Hepatocyte (in vitro differentiated cells): Measurements from ENCODE around the gene ARL4A. TPM values are rescaled to one million over a fixed set of nuclear protein-coding genes. Genes with fewer than 3 reads are reported as not detected.
"Not testable (repeated sequence)": the region's sequence is repeated elsewhere in the genome, so short reads cannot be mapped to it uniquely, and the experiment has no call there.

Experiments
- DNase-seq: peaks from one replicate; pipeline ENCODE4 v3.0.0-alpha.2; 2016; ENCODE audit warnings: low spot score
- H2AFZ ChIP-seq: fragments of 200-600 bp; sonication (generic); 2 replicates; pipeline ENCODE4 v1.6.0; 2016; ENCODE audit warnings: antibody characterized with exemption, mild to moderate bottlenecking
- H3K27ac ChIP-seq: fragments of 200-600 bp; sonication (generic); 2 replicates; pipeline ENCODE4 v1.5.1; 2016; ENCODE audit warnings: mild to moderate bottlenecking
- H3K27me3 ChIP-seq: fragments of 200-600 bp; sonication (generic); 2 replicates; pipeline ENCODE4 v1.6.1; 2016
- H3K36me3 ChIP-seq: fragments of 200-600 bp; sonication (generic); replicated peaks from 2 replicates; pipeline ENCODE4 v1.5.1; 2016; ENCODE audit warnings: low read depth; ENCODE audit not compliant: insufficient read depth
- H3K4me1 ChIP-seq: fragments of 200-600 bp; sonication (generic); 2 replicates; pipeline ENCODE4 v1.5.1; 2016; ENCODE audit warnings: mild to moderate bottlenecking, moderate library complexity; ENCODE audit not compliant: insufficient read depth
- H3K4me2 ChIP-seq: fragments of 200-600 bp; sonication (generic); 2 replicates; pipeline ENCODE4 v1.6.0; 2016
- H3K4me3 ChIP-seq: fragments of 200-600 bp; sonication (generic); 2 replicates; pipeline ENCODE4 v1.5.1; 2016; ENCODE audit warnings: mild to moderate bottlenecking
- H3K79me2 ChIP-seq: fragments of 200-600 bp; sonication (generic); 2 replicates; pipeline ENCODE4 v1.6.0; 2017; ENCODE audit warnings: mild to moderate bottlenecking
- H3K9me2 ChIP-seq: fragments of 200-600 bp; sonication (generic); replicated peaks from 2 replicates; pipeline ENCODE4 v1.6.0; 2017; ENCODE audit warnings: mild to moderate bottlenecking; ENCODE audit not compliant: insufficient read depth
- H3K9me3 ChIP-seq: fragments of 200-600 bp; sonication (generic); 2 replicates; pipeline ENCODE4 v1.5.1; 2016; ENCODE audit warnings: low read depth, mild to moderate bottlenecking
- H4K20me1 ChIP-seq: fragments of 200-600 bp; sonication (generic); 2 replicates; pipeline ENCODE4 v1.6.0; 2016; ENCODE audit warnings: mild to moderate bottlenecking; ENCODE audit not compliant: insufficient read depth, poor library complexity, severe bottlenecking
- CTCF ChIP-seq: fragments of 200-600 bp; sonication (generic); IDR thresholded peaks from 2 replicates; pipeline ENCODE4 v1.5.1; 2016; ENCODE audit warnings: antibody characterized with exemption, mild to moderate bottlenecking; ENCODE audit not compliant: poor library complexity
- EZH2 ChIP-seq: fragments of 200-600 bp; sonication (generic); IDR thresholded peaks from 2 replicates; pipeline ENCODE4 v1.6.1; 2016; ENCODE audit warnings: antibody characterized with exemption, mild to moderate bottlenecking, borderline replicate concordance
- EZH2phosphoT487 ChIP-seq: fragments of 200-600 bp; sonication (generic); IDR thresholded peaks from one replicate; pipeline ENCODE4 v1.6.1; 2018; ENCODE audit warnings: antibody characterized with exemption, mild to moderate bottlenecking, low read depth, moderate library complexity; ENCODE audit not compliant: unreplicated experiment, severe bottlenecking
- WGBS: methylation state at CpG from one replicate; pipeline ENCODE4 v1.1.6; 2016; ENCODE audit warnings: low lambda C conversion rate; ENCODE audit errors: missing lambda C conversion rate; 5-methylcytosine and 5-hydroxymethylcytosine counted together
- polyA plus RNA-seq: library from polyadenylated mRNA; unstranded; fragments of >200 nt; fragmentation: Nextera tagmentation; extraction: Ambion mirVana; gene quantifications from 2 replicates; pipeline ENCODE4 v1.2.1, GENCODE V29; 2016
- total RNA-seq: library from RNA; depleted of rRNA; stranded (reverse); fragments of >200 nt; gene quantifications from 2 replicates; pipeline ENCODE4 v1.2.3, GENCODE V29; 2014

Gene ARL4A
- total and polyA plus RNA-seq, 2 experiments from 2014 or later, result 60.3 to 64.0 TPM

- Histone ChIP-seq H3K9me3 (no peaks in the 10 kb centered on the region), H3K27ac (no peak overlapping the region), H4K20me1 (peaks cover 20% of the 10 kb centered on the region), H3K36me3 (no peaks in the 10 kb centered on the region), H3K4me3 (peak overlapping the region; percentile 52), H3K4me1 (no peaks in the 10 kb centered on the region), H3K4me2 (peak overlapping the region; percentile 83), H3K9me2 (no peaks in the 10 kb centered on the region), H3K27me3 (no peaks in the 10 kb centered on the region), H2AFZ (no peak overlapping the region), H3K79me2 (peaks cover 64% of the 10 kb centered on the region)
- WGBS, result 62% methylated on average over 2 of the region's 2 CpGs
- TF ChIP-seq CTCF (no peak), EZH2 (no peak), EZH2phosphoT487 (no peak)
- no peak for DNase-seq
These were observed 2.0 kb downstream of the ARL4A start for GRCh38 chr7:12689451-12689850.

GRCh38 chr7:12690041-12690878 is 2.8 kb downstream of the ARL4A start:
- no peak for DNase-seq
- no peaks in the 10 kb centered on the region for H3K27me3 ChIP-seq
- no peaks in the 10 kb centered on the region for H3K36me3 ChIP-seq
- peaks cover 20% of the 10 kb centered on the region for H4K20me1 ChIP-seq
- peak overlapping the region; percentile 52 for H3K4me3 ChIP-seq
- no peaks in the 10 kb centered on the region for H3K9me2 ChIP-seq
- no peak overlapping the region for H2AFZ ChIP-seq
- no peaks in the 10 kb centered on the region for H3K4me1 ChIP-seq
- H3K27ac ChIP-seq, result no peak overlapping the region
- H3K4me2 ChIP-seq, result peak overlapping the region; percentile 83
- H3K79me2 ChIP-seq, result peaks cover 69% of the 10 kb centered on the region
- H3K9me3 ChIP-seq, result no peaks in the 10 kb centered on the region
- TF ChIP-seq EZH2phosphoT487 (no peak), EZH2 (no peak), CTCF (no peak)
- WGBS, result 93% methylated on average over 1 of the region's 1 CpG

GRCh38 chr7:12691388-12691787 is 4.0 kb downstream of the ARL4A start:
- peak overlapping the region; percentile 83 for H3K4me2 ChIP-seq
- H3K4me3 ChIP-seq, result not testable (repeated sequence)

GRCh38 chr7:12692035-12692434 is 4.6 kb downstream of the ARL4A start:
- 84% methylated on average over 1 of the region's 1 CpG for WGBS
- Histone ChIP-seq H2AFZ (no peak overlapping the region), H3K36me3 (no peaks in the 10 kb centered on the region), H3K4me2 (no peak overlapping the region), H3K4me1 (no peaks in the 10 kb centered on the region), H3K9me2 (no peaks in the 10 kb centered on the region), H4K20me1 (peaks cover 20% of the 10 kb centered on the region), H3K27me3 (no peaks in the 10 kb centered on the region), H3K79me2 (peaks cover 69% of the 10 kb centered on the region), H3K27ac (no peak overlapping the region), H3K4me3 (no peak overlapping the region), H3K9me3 (no peaks in the 10 kb centered on the region)
- no peak for DNase-seq
- TF ChIP-seq CTCF (no peak), EZH2 (no peak), EZH2phosphoT487 (no peak)

More at GRCh38 chr7:12691388-12691787, 4.0 kb downstream of the ARL4A start:
- not testable (repeated sequence) for DNase-seq, H3K36me3 ChIP-seq, H3K27me3 ChIP-seq, H2AFZ ChIP-seq, H3K27ac ChIP-seq, H3K9me2 ChIP-seq, H3K9me3 ChIP-seq, H3K4me1 ChIP-seq
- 96% methylated on average over 3 of the region's 3 CpGs for WGBS
- peaks cover 69% of the 10 kb centered on the region for H3K79me2 ChIP-seq
- H4K20me1 ChIP-seq, result peaks cover 20% of the 10 kb centered on the region
